ENCODE results near the gene CRY2. TPM values are rescaled to one million over a fixed set of nuclear protein-coding genes. Genes with fewer than 3 reads are reported as not detected.
A peak's percentile ranks its signal among the peaks of the same experiment; 100 is the strongest.

The CRY2 gene
- total and polyA plus RNA-seq, 3 donors from 2014 or later = 80.0 to 124 (median 109) TPM

DNA sequence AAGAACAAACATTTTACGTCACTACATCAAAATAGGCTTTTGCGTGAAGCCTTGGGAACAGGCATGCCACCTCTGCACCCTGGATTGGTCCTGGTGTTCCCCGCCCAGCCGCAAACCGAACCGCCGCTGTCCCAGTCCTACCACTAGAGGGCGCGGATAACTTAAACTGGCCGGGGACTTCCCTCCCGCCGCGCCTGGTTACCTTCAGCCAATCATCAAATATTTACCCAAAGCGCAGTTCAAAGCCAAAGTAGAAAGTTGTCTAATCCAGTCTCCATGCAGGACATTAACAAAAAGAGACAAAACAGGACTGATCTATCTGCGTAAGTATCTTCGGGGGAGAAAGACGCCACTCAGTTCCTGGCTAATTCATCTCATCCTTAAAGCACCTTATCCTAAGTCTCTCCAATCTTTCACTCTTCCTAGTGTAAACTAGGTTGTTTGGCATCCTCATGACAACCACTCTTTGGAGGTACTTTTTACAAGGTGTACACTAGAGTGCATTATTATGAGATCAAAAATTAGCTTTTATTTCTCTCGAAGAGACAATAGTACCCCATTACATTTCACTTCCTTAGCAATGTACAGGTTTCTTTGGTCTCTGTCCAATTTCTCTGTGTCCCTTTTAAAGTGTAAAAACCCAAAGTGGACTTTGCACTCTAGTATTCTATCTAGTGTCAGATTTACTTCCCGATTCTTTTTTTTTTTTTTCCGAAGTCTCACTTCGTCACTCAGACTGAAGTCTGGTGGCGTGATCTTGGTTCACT, 3.9 kb upstream of the CRY2 start:
- peaks cover 10% of the 10 kb centered on the region for H3K4me1 ChIP-seq
- intact Hi-C loops (cut with DNase I; ENCODE audit: low total_unique reads) = no loop called here
- 11 to 14% methylated on average over 22 of the region's 22 CpGs for WGBS, 2 donors
- DNase-seq = peak; percentile 95
- H3K27me3 ChIP-seq = no peaks in the 10 kb centered on the region
- TF ChIP-seq POLR2A (IDR thresholded peaks at IDR 0.05) = no peak
- TF ChIP-seq, protein P1, sequence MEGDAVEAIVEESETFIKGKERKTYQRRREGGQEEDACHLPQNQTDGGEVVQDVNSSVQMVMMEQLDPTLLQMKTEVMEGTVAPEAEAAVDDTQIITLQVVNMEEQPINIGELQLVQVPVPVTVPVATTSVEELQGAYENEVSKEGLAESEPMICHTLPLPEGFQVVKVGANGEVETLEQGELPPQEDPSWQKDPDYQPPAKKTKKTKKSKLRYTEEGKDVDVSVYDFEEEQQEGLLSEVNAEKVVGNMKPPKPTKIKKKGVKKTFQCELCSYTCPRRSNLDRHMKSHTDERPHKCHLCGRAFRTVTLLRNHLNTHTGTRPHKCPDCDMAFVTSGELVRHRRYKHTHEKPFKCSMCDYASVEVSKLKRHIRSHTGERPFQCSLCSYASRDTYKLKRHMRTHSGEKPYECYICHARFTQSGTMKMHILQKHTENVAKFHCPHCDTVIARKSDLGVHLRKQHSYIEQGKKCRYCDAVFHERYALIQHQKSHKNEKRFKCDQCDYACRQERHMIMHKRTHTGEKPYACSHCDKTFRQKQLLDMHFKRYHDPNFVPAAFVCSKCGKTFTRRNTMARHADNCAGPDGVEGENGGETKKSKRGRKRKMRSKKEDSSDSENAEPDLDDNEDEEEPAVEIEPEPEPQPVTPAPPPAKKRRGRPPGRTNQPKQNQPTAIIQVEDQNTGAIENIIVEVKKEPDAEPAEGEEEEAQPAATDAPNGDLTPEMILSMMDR (IDR thresholded peaks at IDR 0.05) = peak; percentile 91 to 97 (median 91)
- no peaks in the 10 kb centered on the region for H3K9me3 ChIP-seq
- peak overlapping the region in 1 of 2 donors; percentile 1 for H3K4me3 ChIP-seq
- H3K36me3 ChIP-seq (ENCODE audit: low read depth, missing control alignments) = no peaks in the 10 kb centered on the region
- no peak overlapping the region for H3K27ac ChIP-seq

DNA sequence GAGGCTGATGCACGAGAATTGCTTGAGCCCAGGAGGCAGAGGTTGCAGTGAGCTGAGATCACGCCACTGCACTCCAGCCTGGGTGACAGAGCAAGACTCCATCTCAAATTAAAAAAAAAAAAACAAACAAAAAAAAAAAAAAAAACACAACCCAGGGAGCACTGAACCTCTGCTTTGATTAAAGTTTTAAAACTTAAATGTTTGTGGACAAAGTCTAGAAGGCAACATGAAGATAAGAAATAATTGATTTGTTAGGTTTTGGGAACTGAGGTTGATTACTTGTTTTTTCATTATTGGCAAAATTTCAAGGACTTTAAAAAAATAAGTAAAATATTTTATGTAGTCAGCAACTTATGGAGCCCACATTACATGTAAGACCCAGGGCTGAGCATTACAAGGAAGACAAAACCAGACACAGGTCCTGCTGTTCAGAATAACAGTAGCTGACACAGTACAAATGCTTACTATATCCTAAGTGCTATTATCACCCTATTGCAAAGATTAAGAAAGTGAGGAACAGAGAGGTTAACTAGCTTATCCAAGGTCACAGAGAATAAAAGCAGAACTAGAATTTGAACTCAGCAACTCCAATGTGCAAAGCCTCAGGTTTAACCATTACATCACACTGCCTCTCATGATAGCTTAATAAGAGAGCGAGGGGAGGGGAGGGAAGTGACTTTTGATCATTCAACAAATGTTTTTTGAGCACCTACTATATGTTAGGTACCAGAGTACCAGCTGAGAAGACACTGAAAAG, 2.3 kb upstream of the CRY2 start:
- no peak overlapping the region for H3K27ac ChIP-seq
- no peak overlapping the region for H3K4me3 ChIP-seq
- peaks cover 22% of the 10 kb centered on the region for H3K4me1 ChIP-seq
- intact Hi-C loops (cut with DNase I; ENCODE audit: low total_unique reads) = no loop called here
- no peaks in the 10 kb centered on the region for H3K9me3 ChIP-seq
- 84 to 85% methylated on average over 3 of the region's 3 CpGs for WGBS, 2 donors
- no peaks in the 10 kb centered on the region for H3K27me3 ChIP-seq
- no peaks in the 10 kb centered on the region for H3K36me3 ChIP-seq (ENCODE audit: low read depth, missing control alignments)
- no peak for TF ChIP-seq POLR2A (IDR thresholded peaks at IDR 0.05)
- TF ChIP-seq, protein P1 (IDR thresholded peaks at IDR 0.05) = no peak
- DNase-seq = no peak

DNA sequence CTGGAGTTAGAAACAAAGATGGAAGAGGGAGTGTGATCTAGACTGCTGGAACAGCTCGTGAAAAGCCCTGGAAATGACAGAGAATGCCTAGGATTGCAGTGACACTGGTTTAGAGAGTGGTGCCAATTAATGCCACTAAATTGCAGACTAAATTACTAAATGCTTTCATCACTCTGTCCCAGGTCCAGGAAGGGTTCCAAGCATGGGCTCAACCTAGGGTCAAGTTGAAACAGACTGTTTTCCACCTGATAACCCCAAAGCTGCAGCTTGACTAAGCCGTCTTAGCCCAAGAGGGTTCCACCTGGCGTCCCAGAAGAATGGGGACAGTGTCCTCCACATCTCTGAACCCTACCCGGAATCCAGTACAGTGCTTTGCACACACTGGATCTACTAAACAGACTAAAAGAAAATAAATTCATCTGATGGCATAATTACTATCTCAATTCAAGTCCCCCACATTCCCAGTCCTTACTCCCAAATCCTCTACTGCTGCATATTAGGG, 1.1 kb upstream of the CRY2 start:
- H3K9me3 ChIP-seq = no peaks in the 10 kb centered on the region
- H3K27ac ChIP-seq = peak overlapping the region; percentile 79 to 97
- peaks cover 34% of the 10 kb centered on the region for H3K4me1 ChIP-seq
- no peak for TF ChIP-seq POLR2A (IDR thresholded peaks at IDR 0.05)
- TF ChIP-seq, protein P1 (IDR thresholded peaks at IDR 0.05) = no peak
- no peaks in the 10 kb centered on the region for H3K27me3 ChIP-seq
- H3K36me3 ChIP-seq (ENCODE audit: low read depth, missing control alignments) = no peaks in the 10 kb centered on the region
- H3K4me3 ChIP-seq = no peak overlapping the region
- intact Hi-C loops (cut with DNase I; ENCODE audit: low total_unique reads) = no loop called here
- DNase-seq = no peak
- WGBS, 2 donors = 71 to 79% methylated on average over 4 of the region's 4 CpGs

DNA sequence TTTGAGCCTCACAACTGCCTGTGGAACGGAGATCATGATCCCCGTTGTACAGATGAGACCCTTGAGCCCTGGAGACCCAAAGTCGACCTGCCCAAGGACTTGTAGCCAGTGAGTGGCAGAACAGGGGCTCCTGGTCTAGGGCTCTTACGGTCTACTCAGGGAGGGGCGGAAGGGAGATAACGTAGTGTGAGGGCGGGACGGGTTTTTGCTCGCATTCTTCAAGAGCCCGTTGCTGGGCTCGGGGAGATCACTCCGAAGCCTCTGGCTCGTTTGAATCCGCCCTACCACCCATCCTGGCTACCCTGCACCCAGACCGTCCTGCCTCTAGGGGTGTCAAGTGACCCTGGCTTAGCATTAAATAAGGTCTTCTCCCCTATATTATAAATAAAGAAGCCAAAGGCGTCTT, 639 bp downstream of the CRY2 start:
- intact Hi-C loops (cut with DNase I; ENCODE audit: low total_unique reads) = no loop called here
- H3K4me1 ChIP-seq = peaks cover 51% of the 10 kb centered on the region
- H3K9me3 ChIP-seq = no peaks in the 10 kb centered on the region
- TF ChIP-seq, protein P1 (IDR thresholded peaks at IDR 0.05) = peak in 2 of 3 experiments; percentile 15 to 18
- no peak for TF ChIP-seq POLR2A (IDR thresholded peaks at IDR 0.05)
- peak overlapping the region; percentile 96 to 97 for H3K27ac ChIP-seq
- H3K36me3 ChIP-seq (ENCODE audit: low read depth, missing control alignments) = no peaks in the 10 kb centered on the region
- peak overlapping the region; percentile 95 to 96 for H3K4me3 ChIP-seq
- WGBS, 2 donors = 0% methylated on average over 8 to 16 of the region's 16 CpGs
- DNase-seq = peak; percentile 71
- H3K27me3 ChIP-seq = no peaks in the 10 kb centered on the region
